ENCODE measurements around the gene MYO1G. TPM values are rescaled to one million over a fixed set of nuclear protein-coding genes. Genes with fewer than 3 reads are reported as not detected.

Gene MYO1G
- total and polyA plus RNA-seq, 4 donors, result 11.9 to 76.8 (median 33.2) TPM

GRCh38 chr7:45015313-45015712, 36.5 kb upstream of the MYO1G start:
- no peak for DNase-seq
- H3K4me1 ChIP-seq (ENCODE audit: control insufficient read depth in 5 of 5, insufficient read depth in 5 of 5, low read length in 5 of 5), result peaks cover 0 to 3% (median 0%) of the 10 kb centered on the region in 5 donors

GRCh38 chr7:45013465-45013967, 34.7 kb upstream of the MYO1G start:
- 62 to 75% methylated on average over 2 of the region's 2 CpGs for WGBS, 2 donors
- no peak for ATAC-seq (ENCODE audit: insufficient read depth, low FRiP score)
- no peak for TF ChIP-seq CTCF (IDR thresholded peaks at IDR 0.05; ENCODE audit: control extremely low read depth, extremely low read depth)

More at GRCh38 chr7:45015313-45015712, 36.5 kb upstream of the MYO1G start:
- Histone ChIP-seq H3K4me3 (no peak overlapping the region), H3K27ac (ENCODE audit: low read depth in 1 of 2, low read length in 1 of 2) (no peak overlapping the region), H3K36me3 (ENCODE audit: control insufficient read depth in 4 of 4, insufficient read depth in 4 of 4, low read length in 4 of 4) (peaks cover 1 to 8% (median 3%) of the 10 kb centered on the region in 4 donors), H3K9me3 (ENCODE audit: control insufficient read depth in 4 of 4, insufficient read depth in 3 of 4, low read length in 3 of 4) (no peaks in the 10 kb centered on the region), H3K27me3 (ENCODE audit: control insufficient read depth in 3 of 3, insufficient read depth in 3 of 3, low read length in 2 of 3) (no peaks in the 10 kb centered on the region), H3K9ac (ENCODE audit: insufficient read depth in 1 of 2, low read length in 2 of 2) (no peak overlapping the region)
- TF ChIP-seq CTCF (IDR thresholded peaks at IDR 0.05; ENCODE audit: control extremely low read depth, extremely low read depth), result no peak
- ATAC-seq (ENCODE audit: insufficient read depth, low FRiP score), result no peak
- 78 to 80% methylated on average over 1 of the region's 1 CpG for WGBS, 2 donors

DNA sequence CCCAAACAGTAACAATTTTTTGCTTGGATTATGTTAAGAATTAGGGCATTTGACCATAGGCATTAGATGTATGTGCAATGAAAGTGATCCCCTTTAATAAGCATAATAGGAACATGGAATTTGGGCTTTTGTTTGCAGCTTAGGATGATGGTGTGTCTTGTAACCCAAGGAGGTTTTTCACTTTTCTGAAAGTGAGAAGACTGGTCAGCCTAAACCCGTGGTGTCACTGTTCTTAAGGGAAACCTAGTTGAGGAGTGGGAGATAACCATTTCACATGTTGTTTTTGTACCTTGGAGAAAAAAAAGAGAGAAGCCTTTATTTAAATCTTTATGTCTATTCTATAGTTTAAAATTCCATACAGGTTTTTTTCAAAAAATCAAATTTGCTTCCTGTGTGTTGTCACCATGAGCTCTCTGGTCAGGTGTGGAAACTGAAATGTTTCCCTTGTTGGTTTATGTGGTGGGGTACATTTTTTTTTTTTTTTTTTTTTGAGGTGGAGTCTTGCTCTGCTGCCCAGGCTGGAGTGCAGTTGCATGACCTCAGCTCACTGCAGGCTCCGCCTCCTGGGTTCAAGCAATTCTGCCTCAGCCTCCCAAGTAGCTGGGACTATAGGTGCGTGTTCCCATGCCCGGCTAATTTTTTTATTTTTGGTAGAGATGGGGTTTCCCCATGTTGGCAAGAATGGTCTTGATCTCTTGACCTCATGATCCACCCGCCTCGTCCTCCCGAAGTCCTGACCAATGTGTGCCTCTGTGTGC, 28.9 kb upstream of the MYO1G start:
- Histone ChIP-seq H3K4me1 (ENCODE audit: control insufficient read depth in 5 of 5, insufficient read depth in 5 of 5, low read length in 5 of 5) (peaks cover 0 to 6% (median 0%) of the 10 kb centered on the region in 5 donors), H3K4me3 (no peak overlapping the region), H3K27ac (ENCODE audit: low read depth in 1 of 2, low read length in 1 of 2) (no peak overlapping the region), H3K9me3 (ENCODE audit: control insufficient read depth in 4 of 4, insufficient read depth in 3 of 4, low read length in 3 of 4) (no peaks in the 10 kb centered on the region), H3K36me3 (ENCODE audit: control insufficient read depth in 4 of 4, insufficient read depth in 4 of 4, low read length in 4 of 4) (peaks cover 0 to 3% (median 2%) of the 10 kb centered on the region in 4 donors), H3K27me3 (ENCODE audit: control insufficient read depth in 3 of 3, insufficient read depth in 3 of 3, low read length in 2 of 3) (no peaks in the 10 kb centered on the region), H3K9ac (ENCODE audit: insufficient read depth in 1 of 2, low read length in 2 of 2) (no peak overlapping the region)
- 90 to 94% methylated on average over 7 of the region's 7 CpGs for WGBS, 2 donors
- DNase-seq (no peak), ATAC-seq (ENCODE audit: insufficient read depth, low FRiP score) (no peak)
- no peak for TF ChIP-seq CTCF (IDR thresholded peaks at IDR 0.05; ENCODE audit: control extremely low read depth, extremely low read depth)

More at GRCh38 chr7:45013465-45013967, 34.7 kb upstream of the MYO1G start:
- no peak overlapping the region for H3K27ac ChIP-seq (ENCODE audit: low read depth in 1 of 2, low read length in 1 of 2)
- no peaks in the 10 kb centered on the region for H3K9me3 ChIP-seq (ENCODE audit: control insufficient read depth in 4 of 4, insufficient read depth in 3 of 4, low read length in 3 of 4)
- no peak overlapping the region for H3K4me3 ChIP-seq
- DNase-seq, result no peak
- H3K36me3 ChIP-seq (ENCODE audit: control insufficient read depth in 4 of 4, insufficient read depth in 4 of 4, low read length in 4 of 4), result peaks cover 1 to 8% (median 3%) of the 10 kb centered on the region in 4 donors
- H3K9ac ChIP-seq (ENCODE audit: insufficient read depth in 1 of 2, low read length in 2 of 2), result no peak overlapping the region
- no peaks in the 10 kb centered on the region for H3K27me3 ChIP-seq (ENCODE audit: control insufficient read depth in 3 of 3, insufficient read depth in 3 of 3, low read length in 2 of 3)
- peaks cover 0 to 3% (median 0%) of the 10 kb centered on the region in 5 donors for H3K4me1 ChIP-seq (ENCODE audit: control insufficient read depth in 5 of 5, insufficient read depth in 5 of 5, low read length in 5 of 5)

Data from lung (tissue), 12 donors.